GM19468 (cell line): ENCODE results near the gene TGM1.
"Not testable (repeated sequence)": the region's sequence is repeated elsewhere in the genome, so short reads cannot be mapped to it uniquely, and the experiment has no call there.

Experiments
- ATAC-seq: cut with Tn5 transposase; IDR thresholded peaks from one replicate; pipeline ENCODE4 v1.9.1; 2021; ENCODE audit warnings: mild to moderate bottlenecking, moderate library complexity, moderate number of reproducible peaks; ENCODE audit not compliant: unreplicated experiment; ENCODE audit errors: extremely low read depth

Gene TGM1

DNA sequence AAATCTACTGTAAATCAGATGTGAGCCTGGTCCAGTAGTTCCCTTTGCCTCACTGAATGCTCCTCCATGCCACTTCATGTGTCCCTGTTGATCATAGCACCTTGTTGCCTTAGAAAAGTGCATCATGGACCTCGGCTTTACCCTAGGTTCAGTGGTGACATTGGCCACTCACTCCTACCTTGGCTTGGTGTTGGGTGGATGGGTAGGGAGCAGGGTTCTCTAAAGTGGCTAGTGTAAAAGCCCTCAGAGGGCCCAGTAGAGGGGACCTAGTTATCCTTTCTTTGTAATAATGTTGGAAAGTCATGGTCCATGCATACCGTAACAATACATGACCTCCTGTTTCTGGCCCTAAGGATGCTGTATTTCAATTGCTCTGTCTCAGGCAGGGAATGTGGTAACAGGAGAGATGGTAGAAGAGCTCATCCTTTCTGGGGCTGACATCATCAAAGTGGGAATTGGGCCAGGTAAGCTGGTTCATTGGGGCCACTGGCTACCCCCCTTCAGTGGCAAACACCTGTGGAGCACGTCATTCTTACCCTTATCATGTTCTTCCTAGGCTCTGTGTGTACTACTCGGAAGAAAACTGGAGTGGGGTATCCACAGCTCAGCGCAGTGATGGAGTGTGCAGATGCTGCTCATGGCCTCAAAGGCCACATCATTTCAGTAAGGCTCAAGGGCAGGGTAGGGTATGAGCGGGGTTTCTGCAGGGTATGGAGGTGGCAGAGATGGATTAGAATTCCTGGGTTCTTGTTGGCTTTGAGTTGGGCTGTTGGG is 26.1 kb downstream of the TGM1 start:
- ATAC-seq, result no peak

DNA sequence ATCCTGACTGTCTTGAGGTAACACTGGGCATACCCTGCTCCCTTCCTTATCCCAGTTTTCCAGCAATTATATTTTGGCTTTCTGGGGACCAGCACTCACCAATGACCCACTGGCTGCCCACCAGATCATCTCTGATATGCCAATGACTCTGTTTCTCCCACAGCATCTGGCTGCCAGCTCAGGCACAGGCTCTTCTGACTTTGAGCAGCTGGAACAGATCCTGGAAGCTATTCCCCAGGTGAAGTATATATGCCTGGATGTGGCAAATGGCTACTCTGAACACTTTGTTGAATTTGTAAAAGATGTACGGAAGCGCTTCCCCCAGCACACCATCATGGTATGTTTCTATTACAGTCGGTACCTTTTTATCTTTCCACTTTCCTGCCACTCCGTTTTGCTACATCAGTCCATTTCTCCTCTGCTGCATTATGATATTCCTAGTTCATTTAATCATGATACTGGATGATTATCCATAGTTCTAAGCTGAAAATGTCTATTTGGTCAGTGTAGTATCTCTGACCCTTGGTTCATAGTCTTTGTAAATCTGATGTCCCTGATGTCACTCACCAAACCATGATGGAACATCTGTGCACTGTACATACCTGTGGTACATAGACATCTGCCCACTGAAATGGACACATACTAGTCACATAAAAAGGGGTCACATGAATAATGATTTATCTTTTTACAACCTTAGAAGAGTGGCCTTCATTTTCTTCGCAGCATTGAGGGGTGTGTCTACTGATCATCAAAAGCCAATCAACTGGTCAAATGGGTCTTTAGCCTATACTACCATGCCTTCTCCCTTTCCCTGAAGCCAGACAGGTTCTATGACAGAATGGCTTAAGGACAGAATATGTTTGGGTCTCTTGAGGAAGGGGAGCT is 26.9 kb downstream of the TGM1 start:
- no peak for ATAC-seq

DNA sequence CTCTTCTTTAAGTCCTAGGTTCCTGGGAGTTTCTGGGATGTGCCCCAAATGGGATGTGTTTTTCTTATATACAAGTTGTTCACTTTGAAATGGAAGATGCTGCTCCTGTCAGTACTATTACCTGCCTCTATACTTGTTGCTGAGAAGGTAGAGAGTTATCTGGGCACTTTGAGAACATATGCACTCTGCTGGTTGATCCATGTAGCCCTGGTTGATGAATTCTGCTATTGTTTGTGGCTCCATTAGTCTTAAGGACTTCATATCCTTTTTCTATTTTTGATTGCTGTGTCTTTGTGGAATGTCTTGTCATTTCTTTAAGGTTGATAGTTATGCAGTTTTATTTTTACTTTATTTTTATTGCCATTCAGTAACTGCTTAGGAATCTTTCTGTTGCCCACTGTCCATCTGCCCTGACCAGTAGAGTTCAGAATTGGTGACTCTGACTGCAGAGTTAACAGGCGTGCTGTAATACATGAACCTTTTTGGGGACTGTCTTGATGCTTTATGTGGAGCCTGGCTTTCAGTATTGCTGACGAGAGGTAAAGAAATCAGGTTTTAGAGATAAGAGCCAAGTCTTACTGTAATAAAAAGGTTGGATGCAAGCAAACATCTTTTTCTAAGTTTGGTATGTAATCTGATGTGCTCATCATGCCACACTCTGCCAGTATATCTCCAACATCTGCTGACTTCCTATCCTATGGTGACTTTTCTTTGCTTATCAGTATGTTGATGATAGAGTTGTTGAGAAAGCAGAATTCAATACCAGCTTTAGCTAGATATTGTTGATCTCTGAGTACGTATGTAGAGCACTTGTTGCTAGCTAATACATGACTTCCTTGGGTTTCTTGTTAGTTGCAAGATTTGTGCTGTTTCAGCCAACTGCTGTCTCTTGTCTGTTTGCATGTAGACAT is 28.6 kb downstream of the TGM1 start:
- no peak for ATAC-seq

DNA sequence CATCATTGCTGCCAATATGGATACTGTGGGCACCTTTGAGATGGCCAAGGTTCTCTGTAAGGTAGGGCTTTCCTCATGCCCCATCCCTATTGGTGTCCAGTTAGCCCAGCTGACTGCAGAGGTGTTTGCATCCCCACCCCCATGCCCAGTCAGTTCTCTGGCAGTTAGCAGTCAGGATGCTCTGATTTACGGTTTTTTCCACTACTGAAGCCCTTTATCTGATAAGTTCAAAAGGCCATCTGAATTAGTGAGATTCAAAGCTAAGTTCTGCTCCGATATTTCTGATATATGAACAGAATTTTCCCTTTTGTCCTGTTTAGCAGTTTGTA is 29.5 kb downstream of the TGM1 start:
- no peak for ATAC-seq

DNA sequence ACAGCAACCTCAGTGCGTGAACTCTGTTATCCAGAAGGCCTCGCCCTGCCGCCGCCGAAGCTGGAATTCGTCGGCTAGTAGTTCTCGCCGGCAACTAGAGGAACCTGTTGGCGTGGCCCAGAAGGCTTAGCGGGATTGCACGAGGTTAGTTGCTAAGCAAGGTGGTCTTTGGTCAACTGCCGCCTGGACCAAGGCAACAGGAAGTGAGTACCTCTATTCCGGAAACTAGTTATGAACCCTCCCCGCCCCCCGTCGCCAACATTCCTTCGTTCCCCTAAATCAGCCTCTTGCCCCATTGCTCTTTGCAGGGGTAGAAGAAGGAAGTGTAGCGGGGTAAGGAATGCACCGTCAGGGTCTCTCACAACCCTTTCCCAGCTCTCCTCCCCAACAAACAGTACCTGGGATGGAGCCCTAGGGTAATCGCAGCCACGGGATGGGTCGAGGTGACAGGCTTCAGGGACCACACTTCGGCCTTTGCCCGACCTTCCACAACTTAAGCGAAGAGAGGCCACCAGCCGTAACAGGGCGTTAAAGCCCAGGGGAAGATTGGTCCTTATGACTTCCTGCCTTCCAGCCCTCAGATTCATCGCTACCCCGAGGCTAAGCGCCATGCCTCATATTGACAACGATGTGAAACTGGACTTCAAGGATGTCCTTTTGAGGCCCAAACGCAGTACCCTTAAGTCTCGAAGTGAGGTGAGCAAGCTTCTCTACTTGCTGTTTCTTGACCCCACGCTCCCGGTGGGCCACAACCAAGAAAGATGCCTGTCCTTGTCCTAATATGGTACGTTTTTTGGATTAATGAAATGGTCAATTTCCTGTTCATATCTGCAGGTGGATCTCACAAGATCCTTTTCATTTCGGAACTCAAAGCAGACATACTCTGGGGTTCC is 30.1 kb downstream of the TGM1 start, which contains the start of gene GMPR2:
TSS of gene GMPR2 (plus strand) at position 285 of the 893 bp plus-strand sequence. CDS start at position 610, 325 bp downstream.
- peak; percentile 19 for ATAC-seq

DNA sequence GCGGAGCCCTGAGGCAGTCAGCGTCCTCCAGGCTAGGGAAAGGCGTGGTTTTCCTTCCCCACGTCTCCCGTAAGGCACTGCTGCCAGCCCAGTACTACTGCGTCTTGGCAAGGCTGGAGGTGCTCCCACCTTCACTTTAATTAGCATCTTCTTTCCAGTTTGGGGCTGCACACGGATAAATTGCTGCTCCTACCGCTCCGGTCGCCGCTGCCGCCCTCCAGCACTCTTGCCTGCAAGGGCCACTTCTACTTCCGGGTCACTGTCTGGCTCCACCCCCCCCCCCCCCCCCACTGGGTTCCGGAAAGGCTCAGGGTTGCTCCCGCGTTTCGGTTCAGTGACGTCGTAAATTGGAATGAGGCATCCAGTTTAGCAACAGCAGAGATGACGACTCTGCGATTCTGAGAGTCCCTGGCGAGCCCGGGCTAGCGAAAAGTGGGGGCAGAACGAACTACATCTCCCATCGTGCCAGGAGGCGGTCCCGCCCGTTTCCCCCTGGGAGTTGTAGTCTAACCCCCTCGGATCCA is 30.8 kb downstream of the TGM1 start, which contains the start of gene NEDD8:
TSS of gene NEDD8 (minus strand) at position 247 of the 524 bp plus-strand sequence. CDS start at position 147, 100 bp downstream.
- peak; percentile 82 for ATAC-seq

DNA sequence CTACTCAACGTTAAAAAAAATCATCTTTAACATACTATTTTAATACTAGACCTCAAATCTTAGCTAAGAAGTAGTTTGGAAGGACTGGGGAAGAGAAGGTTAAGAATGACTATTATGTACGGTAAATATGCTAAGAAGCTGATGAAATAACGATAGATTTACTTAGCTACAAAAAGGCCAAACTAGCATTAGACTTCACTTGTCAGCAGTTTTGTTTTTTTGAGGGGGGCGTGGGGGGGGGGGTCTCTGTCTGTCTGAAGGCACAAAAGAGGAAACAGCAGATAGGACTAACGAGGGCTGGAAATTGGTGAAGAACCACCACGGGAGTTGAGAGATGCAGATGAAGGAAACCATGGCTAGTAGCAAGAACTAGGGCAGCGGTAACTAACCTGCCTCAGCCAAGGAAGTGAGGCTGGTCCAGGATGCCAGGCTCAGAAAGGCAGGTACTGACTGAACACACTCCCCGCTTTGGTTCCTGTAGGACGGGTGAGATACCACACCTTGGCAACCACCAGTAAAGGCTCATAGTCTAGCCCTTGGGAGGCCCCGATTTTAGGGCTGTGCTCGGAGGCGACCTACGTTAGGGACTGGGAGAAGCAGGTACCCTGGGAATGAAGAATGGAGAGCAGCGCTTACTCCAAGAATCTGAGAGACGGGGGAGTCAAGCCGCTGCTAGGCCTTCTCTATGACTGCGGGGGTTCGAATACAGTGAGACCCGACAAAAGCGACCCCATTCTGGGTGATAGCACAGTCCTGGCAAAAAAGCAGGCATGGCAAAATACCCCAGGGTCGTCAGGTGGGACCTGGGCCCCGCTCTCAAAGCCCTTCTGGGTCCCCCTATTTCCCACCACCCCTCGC is 31.5 kb downstream of the TGM1 start:
- no peak for ATAC-seq

DNA sequence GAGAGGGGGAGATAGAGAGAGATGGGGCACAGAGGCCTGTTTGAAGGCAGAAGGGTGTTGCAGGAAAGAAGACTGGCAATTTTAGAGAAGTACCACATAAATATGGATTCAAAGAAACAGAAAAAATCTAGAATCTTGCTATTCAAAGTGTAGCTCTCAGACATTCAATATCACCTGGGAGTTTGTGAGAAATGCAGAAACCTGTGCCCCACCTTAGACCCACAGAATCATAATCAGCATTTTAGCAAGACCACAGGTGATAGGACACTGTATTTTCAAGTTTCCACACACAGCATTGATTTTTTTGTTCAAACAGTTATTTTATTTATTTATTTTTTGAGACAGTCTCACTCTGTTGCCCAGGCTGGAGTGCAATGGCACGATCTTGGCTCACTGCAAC is 34.1 kb downstream of the TGM1 start:
- ATAC-seq, result no peak

DNA sequence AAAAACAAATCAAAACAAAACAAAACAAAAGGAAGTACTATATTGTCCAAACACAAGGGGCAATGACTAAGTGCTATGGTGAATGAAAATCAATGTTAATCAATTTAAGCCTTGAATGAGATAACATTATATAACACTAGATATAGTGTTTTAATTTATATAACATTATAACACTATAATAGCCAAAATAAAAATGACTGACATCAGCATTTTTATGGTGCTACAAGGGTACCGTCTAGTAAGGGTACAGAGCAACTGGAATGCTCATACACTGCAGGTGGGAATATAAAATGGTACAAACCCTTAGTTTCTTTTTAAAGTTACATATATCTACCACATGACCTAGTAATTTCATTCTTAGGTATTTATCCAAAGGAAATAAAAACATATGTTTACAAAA is 36.5 kb downstream of the TGM1 start:
- ATAC-seq, result no peak

DNA sequence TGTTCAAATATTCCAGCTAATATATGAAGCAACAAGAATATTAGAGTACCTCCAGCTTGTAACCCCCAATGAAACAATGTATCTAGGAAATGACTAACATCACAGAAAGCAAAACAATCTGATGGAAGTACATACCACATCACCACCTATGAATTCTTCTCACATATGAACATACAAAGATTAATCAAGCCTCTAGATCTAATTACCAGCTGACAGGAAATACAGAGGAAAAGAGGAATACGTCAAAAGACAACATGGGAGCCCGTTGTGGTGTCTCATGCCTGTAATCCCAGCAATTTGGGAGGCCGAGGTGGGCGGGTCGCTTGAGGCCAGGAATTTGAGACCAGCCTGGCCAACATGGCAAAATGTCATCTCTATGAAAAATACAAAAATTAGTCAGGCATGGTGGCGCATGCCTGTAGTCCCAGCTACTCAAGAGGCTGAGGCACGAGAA is 38.3 kb downstream of the TGM1 start:
- ATAC-seq, result no peak

DNA sequence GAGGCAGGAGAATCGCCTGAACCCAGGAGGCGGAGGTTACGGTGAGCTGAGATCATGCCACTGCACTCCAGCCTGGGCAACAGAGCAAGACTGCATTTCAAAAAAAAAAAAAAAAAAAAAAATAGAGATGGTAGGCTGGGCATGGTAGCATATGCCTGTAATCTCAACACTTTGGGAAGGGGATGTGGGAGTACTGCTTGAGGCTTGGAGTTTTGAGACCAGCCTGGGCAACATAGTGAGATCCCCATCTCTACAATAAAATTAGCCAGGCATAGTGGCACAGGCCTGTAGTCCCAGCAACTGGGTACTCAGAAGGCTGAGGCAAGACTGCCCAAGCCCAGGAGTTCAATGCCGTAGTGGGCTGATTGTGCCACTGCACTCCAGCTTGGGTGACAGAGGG is 40.0 kb downstream of the TGM1 start:
- not testable (repeated sequence) for ATAC-seq

DNA sequence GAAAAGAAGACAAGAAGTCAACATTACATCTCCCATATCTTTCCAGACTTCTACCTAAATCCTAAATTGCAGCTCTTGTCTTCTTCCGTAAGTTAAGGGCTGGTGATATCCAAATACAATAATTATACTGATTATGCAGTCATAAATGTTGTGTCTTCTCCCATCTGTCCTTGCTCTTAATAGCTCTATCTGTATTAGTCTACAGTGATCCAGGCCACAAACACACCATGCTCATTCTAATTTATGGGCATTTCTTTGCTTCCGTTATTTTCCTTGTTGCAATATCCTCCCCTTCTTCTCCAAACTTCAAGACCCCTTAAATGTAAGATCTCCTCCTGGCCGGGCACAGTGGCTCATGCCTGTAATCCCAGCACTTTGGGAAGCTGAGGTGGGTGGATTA is 43.5 kb downstream of the TGM1 start:
- no peak for ATAC-seq

DNA sequence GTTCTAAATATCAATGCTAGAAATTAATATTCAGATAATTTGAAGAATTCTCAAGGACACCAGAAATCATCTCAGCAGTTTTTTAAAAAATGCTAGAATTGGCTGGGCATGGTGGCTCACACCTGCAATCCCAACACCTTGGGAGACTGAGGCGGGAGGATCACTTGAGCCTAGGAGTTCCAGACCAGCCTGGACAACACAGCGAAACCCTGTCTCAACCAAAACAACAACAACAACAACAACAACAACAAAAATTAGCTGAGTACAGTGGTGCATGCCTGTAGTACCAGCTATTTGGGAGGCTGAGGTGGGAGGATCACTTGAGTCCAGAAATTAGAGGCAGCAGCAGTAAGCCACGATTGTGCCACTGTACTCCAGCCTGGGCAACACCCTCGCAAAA is 43.9 kb downstream of the TGM1 start:
- ATAC-seq, result no peak

DNA sequence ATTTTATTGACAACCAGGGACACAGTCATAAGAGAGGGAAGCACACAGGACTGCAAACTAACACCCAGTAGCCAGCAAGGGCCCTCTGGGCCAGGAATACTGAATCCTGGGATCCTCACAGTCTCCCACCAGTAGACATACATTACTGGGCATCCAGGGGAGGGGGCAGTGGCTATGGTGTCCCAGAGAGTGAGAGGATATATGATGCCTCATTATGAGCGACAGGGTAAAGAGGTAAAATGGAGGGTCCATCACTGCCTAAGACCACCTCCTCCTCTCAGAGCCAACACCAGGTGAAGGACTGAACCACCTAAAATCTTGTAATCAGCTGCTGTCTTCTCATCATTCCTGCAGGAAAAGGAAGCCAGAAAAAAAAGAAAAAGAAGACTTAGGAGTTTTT is 46.1 kb downstream of the TGM1 start:
- not testable (repeated sequence) for ATAC-seq

DNA sequence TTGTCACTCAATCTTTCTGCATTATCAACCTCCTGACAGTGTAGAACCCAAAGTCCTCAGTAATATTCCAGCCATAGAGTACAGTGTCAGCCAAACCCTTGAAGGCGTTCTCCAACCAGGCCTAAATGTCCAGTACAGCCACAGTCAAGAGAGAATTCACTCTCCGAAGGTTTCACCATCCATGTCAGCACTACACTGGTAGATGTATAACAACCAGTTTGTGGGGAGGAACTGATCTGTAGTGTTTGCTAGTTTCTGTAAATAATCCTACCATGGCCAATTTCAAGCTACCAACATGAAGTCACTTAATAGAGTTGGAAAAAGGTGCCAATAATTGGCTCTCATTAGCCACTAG is 46.7 kb downstream of the TGM1 start:
- no peak for ATAC-seq

DNA sequence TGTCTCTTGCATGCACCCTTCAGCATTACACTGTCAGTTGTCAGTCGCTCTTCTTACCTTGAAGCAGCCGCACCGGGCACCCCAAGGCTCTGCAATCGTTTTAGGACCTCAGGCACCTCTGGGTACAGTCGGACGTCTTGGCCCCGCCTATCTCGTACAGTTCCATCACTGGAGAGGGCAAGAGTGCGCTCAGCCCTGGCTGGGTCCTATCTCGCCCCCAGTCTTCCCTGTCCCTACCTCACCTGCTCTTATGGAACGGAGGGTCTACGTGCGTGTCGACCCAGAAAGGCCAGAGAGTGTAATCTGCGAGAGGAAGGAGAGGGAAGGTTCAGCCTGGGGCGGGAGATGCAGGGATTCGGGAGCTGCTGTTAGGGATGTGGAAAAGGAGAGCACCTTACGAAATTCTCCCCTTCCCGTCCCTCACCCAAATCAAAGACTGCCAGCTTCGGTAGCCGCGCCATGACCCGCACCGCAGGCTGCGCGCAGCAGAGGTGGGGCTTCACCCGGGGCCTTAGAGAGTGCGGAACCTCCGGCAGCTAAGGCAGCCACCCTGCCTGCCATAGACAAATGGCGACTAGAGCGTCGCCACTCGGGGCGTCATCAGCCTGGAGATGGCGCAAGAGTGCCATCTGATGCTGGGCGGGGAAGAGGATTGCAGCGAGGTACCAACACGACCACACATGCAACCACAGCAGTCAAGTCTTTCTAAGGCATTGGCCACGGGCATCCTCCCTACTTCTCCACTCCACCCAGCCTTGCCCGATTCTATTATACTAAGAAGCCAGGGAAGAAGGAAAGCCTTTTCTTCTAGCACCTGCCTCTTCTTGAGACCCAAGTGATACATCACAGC is 47.3 kb downstream of the TGM1 start, which contains the start of gene MDP1:
TSS of gene MDP1 (minus strand) at position 572 of the 850 bp plus-strand sequence. CDS start at position 461, 111 bp downstream.
- ATAC-seq, result peak; percentile 70
